ENCODE results near the gene SPDYC. TPM values are rescaled to one million over a fixed set of nuclear protein-coding genes. Genes with fewer than 3 reads are reported as not detected.

Gene SPDYC
- total RNA-seq, 1 donor from 2014 or later = not detected

DNA sequence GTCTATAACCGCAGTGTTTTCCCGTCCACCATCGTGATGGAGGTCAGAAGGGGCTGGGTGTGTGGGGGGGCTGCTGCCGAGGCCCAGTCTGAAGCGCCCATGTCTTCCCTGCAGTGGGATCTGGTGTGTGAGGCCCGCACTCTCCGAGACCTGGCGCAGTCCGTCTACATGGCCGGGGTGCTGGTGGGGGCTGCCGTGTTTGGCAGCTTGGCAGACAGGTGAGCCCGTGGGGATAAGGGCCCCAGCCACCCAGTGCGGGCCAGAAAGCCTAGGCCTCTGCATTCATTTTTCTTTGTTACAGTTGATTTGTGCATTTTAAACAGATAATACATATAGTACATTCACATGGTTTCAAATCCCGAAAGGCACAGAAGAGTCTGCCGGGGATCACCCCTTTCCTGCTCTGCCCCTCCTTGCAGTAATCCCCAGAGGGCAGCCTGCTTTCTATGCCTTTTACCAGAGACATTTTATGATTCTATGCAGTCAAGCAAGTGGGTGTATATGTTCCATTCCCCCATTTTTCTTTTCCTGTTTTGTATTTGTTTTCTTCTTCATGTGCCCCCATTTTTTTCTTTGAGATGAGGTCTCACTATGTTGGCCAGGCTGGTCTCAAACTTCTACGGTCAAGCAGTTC lies 44.3 kb downstream of the SPDYC start:
- Histone ChIP-seq H3K36me3 (peaks cover 25% of the 10 kb centered on the region in 2 donors), H3K27me3 (no peaks in the 10 kb centered on the region)
- intact Hi-C loops (cut with DNase I) = no loop called here

DNA sequence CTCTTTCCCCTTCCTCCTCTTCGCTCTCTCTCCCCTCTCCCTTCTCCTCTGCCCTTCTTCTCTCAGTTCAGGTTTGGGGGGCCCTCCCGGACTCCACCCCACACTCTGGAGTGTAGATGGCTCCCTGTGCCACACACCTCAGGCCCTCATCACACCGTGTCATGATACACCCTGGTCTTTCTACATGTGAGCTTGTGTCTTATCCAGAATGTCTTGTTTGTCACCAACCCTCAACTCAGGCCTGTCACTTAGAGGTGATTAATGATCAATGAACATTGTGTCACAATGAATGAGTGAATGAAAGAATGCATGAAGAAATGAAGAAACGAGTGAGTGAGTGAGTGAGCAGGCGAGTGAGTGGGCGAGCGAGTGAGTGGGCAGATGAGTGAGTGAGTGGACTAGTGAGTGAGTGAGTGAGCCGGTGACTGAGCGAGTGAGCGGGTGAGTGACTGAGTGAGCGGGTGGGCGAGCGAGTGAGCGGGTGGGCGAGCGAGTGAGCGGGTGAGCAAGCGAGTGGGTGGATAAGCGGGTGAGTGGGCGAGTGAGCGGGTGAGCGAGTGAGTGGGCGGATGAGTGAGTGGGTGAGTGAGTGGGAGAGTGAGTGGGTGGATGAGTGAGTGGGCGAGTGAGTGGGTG lies 45.5 kb downstream of the SPDYC start:
- Histone ChIP-seq H3K36me3 (peaks cover 12% of the 10 kb centered on the region in 2 donors), H3K27ac (no peak overlapping the region), H3K27me3 (no peaks in the 10 kb centered on the region), H3K4me1 (no peaks in the 10 kb centered on the region), H3K4me3 (no peak overlapping the region), H3K9me3 (no peaks in the 10 kb centered on the region)
- intact Hi-C loops (cut with DNase I) = no loop called here
- peak in 1 of 2 donors; percentile 56 for DNase-seq (ENCODE audit: low spot score in 2 of 2)
- TF ChIP-seq, protein P1, sequence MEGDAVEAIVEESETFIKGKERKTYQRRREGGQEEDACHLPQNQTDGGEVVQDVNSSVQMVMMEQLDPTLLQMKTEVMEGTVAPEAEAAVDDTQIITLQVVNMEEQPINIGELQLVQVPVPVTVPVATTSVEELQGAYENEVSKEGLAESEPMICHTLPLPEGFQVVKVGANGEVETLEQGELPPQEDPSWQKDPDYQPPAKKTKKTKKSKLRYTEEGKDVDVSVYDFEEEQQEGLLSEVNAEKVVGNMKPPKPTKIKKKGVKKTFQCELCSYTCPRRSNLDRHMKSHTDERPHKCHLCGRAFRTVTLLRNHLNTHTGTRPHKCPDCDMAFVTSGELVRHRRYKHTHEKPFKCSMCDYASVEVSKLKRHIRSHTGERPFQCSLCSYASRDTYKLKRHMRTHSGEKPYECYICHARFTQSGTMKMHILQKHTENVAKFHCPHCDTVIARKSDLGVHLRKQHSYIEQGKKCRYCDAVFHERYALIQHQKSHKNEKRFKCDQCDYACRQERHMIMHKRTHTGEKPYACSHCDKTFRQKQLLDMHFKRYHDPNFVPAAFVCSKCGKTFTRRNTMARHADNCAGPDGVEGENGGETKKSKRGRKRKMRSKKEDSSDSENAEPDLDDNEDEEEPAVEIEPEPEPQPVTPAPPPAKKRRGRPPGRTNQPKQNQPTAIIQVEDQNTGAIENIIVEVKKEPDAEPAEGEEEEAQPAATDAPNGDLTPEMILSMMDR (IDR thresholded peaks at IDR 0.05) = no peak

More for the DNA sequence above, 44.3 kb downstream of the SPDYC start:
- Histone ChIP-seq H3K4me1 (no peaks in the 10 kb centered on the region), H3K4me3 (no peak overlapping the region), H3K27ac (no peak overlapping the region), H3K9me3 (no peaks in the 10 kb centered on the region)
- DNase-seq (ENCODE audit: low spot score in 2 of 2) = peak in 1 of 2 donors; percentile 62
- TF ChIP-seq, protein P1 (IDR thresholded peaks at IDR 0.05) = no peak

DNA sequence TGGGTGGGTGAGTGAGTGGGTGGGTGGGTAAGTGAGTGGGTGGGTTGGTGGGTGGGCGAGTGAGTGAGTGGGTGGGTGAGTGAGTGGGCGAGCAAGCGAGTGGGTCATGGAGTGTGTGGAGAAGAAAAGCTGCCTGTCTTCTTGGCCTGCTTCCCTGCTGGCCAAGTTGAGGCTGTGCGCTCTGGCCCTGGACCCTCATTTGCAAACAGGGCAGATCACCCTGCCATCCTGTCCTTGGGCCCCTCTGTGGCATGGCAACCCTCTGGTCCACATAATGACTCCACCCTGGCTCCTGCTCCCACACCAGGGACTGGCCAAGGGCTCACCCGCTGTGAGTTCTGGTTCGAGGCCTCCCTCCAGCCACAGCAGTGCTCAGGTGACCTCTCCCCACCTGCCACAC lies 46.8 kb downstream of the SPDYC start:
- Histone ChIP-seq H3K36me3 (no peaks in the 10 kb centered on the region), H3K9me3 (no peaks in the 10 kb centered on the region), H3K27ac (no peak overlapping the region), H3K4me3 (no peak overlapping the region), H3K27me3 (no peaks in the 10 kb centered on the region), H3K4me1 (no peaks in the 10 kb centered on the region)
- intact Hi-C loops (cut with DNase I) = no loop called here
- DNase-seq (ENCODE audit: low spot score in 2 of 2) = no peak
- TF ChIP-seq, protein P1 (IDR thresholded peaks at IDR 0.05) = no peak

DNA sequence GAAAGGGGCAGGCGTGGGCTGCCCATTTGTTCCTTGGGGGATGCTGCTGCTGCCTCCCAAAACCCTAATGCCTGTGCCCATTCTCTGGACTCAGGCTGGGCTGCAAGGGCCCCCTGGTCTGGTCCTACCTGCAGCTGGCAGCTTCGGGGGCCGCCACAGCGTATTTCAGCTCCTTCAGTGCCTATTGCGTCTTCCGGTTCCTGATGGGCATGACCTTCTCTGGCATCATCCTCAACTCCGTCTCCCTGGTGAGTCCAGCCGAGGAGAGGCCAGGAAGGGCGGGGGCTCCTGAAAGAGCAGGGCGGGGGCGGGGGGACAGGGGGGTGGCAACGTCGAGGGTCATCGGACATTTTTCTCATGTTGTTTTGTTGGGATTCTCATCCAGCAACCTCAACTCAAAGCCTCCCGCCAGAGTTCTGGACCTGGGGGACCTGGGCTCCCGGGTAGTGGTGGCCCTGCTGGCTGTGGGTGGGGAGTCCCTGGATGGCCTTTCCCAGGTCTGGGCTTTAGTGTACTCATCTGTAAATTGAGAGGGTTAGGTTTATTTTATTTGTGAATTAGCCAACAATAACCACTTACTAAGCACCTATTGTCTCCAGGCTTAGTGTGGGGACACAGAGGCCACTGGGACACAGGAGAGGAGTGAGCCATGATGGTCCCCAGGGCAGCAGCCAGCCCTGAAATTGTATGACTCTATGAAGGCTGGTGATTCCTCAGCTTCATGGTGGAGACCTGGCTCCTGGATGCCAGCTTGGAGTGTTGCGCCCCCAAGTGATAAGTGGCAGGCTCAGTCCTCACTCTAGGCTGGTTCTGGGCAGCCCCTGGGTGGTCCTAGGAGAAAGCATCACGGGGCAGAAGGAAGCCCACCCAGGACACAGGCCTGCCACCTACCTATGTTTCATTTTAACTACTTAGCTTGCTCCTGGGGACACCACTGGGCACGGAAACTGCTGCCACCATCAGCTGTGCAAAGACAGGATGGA lies 47.7 kb downstream of the SPDYC start:
- H3K9me3 ChIP-seq = no peaks in the 10 kb centered on the region
- no peaks in the 10 kb centered on the region for H3K4me1 ChIP-seq
- no peak for DNase-seq (ENCODE audit: low spot score in 2 of 2)
- no peak overlapping the region for H3K4me3 ChIP-seq
- TF ChIP-seq, protein P1 (IDR thresholded peaks at IDR 0.05) = no peak
- H3K36me3 ChIP-seq = no peaks in the 10 kb centered on the region
- intact Hi-C loops (cut with DNase I) = no loop called here
- H3K27ac ChIP-seq = no peak overlapping the region
- H3K27me3 ChIP-seq = no peaks in the 10 kb centered on the region

DNA sequence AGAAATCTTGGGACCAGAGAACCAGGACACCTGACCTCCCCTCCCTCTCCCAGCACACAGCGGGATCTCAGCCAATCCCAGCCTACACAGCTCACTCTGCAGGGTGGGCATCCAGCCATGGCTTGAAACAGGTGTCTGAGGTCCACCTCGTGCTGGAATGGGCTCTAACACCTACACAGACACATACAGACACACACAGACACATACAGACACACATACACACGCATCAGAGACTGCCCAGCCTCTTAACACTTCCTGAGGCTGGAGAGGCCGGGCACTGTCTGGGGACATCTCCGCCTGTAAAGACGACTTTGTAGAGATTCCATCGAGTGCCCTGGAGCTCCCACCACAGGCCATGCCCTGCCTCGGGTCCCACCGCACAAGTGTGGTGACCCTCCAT lies 48.4 kb downstream of the SPDYC start:
- no peak for DNase-seq (ENCODE audit: low spot score in 2 of 2)
- Histone ChIP-seq H3K9me3 (no peaks in the 10 kb centered on the region), H3K27ac (no peak overlapping the region), H3K27me3 (no peaks in the 10 kb centered on the region), H3K4me1 (no peaks in the 10 kb centered on the region), H3K4me3 (no peak overlapping the region), H3K36me3 (no peaks in the 10 kb centered on the region)
- intact Hi-C loops (cut with DNase I) = no loop called here
- TF ChIP-seq, protein P1 (IDR thresholded peaks at IDR 0.05) = no peak
